IPS-NIHi11 (cell line): Measurements from ENCODE around the gene PSMD5.

Experiments
- DNase-seq: peaks from one replicate; pipeline ENCODE4 v3.0.0; 2012; ENCODE audit warnings: mixed read lengths, low spot score

Gene PSMD5

GRCh38 chr9:120854596-120855327 lies 12.0 kb upstream of the PSMD5 start:
- DNase-seq, result no peak

- no peak for DNase-seq
Measured at GRCh38 chr9:120853198-120853597, 10.5 kb upstream of the PSMD5 start.

- no peak for DNase-seq
Measured at GRCh38 chr9:120852240-120853010, 9.7 kb upstream of the PSMD5 start.

- no peak for DNase-seq
Measured at GRCh38 chr9:120851449-120851848, 8.7 kb upstream of the PSMD5 start.

- DNase-seq, result no peak
Measured at GRCh38 chr9:120850315-120850714, 7.6 kb upstream of the PSMD5 start.

GRCh38 chr9:120846906-120847305 lies 4.2 kb upstream of the PSMD5 start:
- DNase-seq, result no peak

- no peak for DNase-seq
Measured at GRCh38 chr9:120846251-120846889, 3.6 kb upstream of the PSMD5 start.

- DNase-seq, result no peak
Measured at GRCh38 chr9:120845255-120845654, 2.5 kb upstream of the PSMD5 start.

- peak; percentile 19 for DNase-seq
Measured at GRCh38 chr9:120841930-120842684, 615 bp downstream of the PSMD5 start.

GRCh38 chr9:120839146-120839545 lies 3.6 kb downstream of the PSMD5 start:
- no peak for DNase-seq

GRCh38 chr9:120837921-120838320 lies 4.8 kb downstream of the PSMD5 start:
- DNase-seq, result no peak

GRCh38 chr9:120833325-120833724 lies 9.4 kb downstream of the PSMD5 start:
- no peak for DNase-seq

- no peak for DNase-seq
Measured at GRCh38 chr9:120832807-120833206, 9.9 kb downstream of the PSMD5 start.

GRCh38 chr9:120830865-120831264 lies 11.9 kb downstream of the PSMD5 start:
- DNase-seq, result no peak

GRCh38 chr9:120830151-120830550 lies 12.6 kb downstream of the PSMD5 start:
- no peak for DNase-seq

GRCh38 chr9:120829650-120830049 lies 13.1 kb downstream of the PSMD5 start:
- no peak for DNase-seq

- DNase-seq, result no peak
Measured at GRCh38 chr9:120820095-120820494, 22.6 kb downstream of the PSMD5 start.

- no peak for DNase-seq
Measured at GRCh38 chr9:120818595-120818994, 24.1 kb downstream of the PSMD5 start.

- DNase-seq, result no peak
Measured at GRCh38 chr9:120815075-120815474, 27.6 kb downstream of the PSMD5 start.

- no peak for DNase-seq
Measured at GRCh38 chr9:120808931-120809330, 33.8 kb downstream of the PSMD5 start.

GRCh38 chr9:120807607-120808379 lies 34.9 kb downstream of the PSMD5 start:
- no peak for DNase-seq
